Adipose tissue (tissue), 3 donors: ENCODE results near the gene THAP8. TPM values are rescaled to one million over a fixed set of nuclear protein-coding genes. Genes with fewer than 3 reads are reported as not detected.

ENCODE experiments used
- H3K27ac ChIP-seq: one replicate; pipeline ENCODE4 v1.5.1; 2013; ENCODE audit warnings: low read depth, low read length
- WGBS, 3 donors: extraction: QIAGEN DNeasy Blood & Tissue Kit; methylation state at CpG; one replicate each; pipeline ENCODE4 v1.1.7; 2013; 5-methylcytosine and 5-hydroxymethylcytosine counted together
- polyA plus RNA-seq, 3 donors: library from polyadenylated mRNA; stranded (reverse); fragments of 200-250 nt; gene quantifications; one replicate each; pipeline ENCODE4 v1.2.3, GENCODE V29; 2013
- donor health status: healthy with polysubstance abuse.
- donor health status: Bipolar disorder and iron deficiency.
- donor health status: healthy.

The THAP8 gene
- polyA plus RNA-seq, 3 donors, result 3.5 to 7.1 (median 5.2) TPM

DNA sequence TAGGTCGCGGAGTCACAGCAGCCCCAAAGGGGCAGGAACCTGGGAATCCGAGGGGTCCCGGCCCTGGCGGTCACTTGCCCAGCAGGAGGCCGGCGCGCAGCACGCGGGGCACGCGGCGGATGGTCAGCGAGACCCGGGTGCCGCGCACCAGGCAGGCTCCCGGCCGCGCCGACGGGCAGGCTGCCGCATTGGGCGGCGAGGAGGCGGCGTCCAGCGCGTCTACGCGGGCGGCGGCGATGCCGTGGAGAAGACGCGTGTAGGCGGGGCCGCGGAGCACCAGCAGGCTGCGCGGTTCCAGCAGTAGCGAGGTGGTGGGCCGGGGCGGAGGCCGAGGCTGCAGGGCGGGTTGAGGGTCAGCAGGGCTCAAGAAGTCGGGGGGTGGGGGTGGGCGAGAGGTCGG, 44.9 kb downstream of the THAP8 start:
- WGBS, 3 donors, result 1% methylated on average over 48 to 50 of the region's 50 CpGs
- H3K27ac ChIP-seq, result no peak overlapping the region

DNA sequence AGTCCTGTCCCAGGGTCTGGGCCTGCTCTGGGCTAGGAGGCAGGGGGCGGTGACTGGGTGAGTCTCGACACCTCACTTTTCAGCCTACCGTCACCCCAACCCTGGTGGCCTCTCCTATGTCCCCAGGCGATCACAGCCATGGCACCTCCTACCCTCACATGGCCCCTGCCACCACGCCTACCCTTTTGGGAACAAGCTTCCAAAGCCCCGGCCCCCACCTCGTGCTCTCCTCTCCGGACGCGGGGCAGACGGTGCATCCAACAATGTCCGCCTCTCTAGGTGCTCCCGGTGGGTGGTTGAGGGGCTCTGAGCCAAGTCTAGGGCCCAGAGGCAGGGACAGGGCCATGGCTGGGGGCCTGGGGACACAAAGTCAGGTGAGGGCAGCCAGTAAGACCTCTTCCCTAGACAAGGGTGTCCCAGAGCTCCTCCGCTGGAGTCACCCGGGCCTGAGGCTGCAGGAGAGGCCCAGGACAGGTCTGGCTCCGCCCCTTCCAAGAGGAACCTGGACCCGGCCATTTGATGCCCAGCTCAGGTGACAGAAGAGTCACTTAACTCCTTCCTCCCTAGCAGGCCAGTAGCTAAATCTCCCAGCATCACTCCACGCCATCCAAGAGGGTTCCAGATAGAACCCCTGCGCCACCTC, 45.6 kb downstream of the THAP8 start, which contains the start of gene SYNE4:
Gene SYNE4 (minus strand): TSS at position 478 of the 643 bp plus-strand sequence. CDS start 132 bp downstream, at position 346.
- H3K27ac ChIP-seq, result no peak within 1 kb of the TSS
- WGBS, 3 donors, result 25 to 67% (median 60%) methylated on average over 19 of the region's 19 CpGs

DNA sequence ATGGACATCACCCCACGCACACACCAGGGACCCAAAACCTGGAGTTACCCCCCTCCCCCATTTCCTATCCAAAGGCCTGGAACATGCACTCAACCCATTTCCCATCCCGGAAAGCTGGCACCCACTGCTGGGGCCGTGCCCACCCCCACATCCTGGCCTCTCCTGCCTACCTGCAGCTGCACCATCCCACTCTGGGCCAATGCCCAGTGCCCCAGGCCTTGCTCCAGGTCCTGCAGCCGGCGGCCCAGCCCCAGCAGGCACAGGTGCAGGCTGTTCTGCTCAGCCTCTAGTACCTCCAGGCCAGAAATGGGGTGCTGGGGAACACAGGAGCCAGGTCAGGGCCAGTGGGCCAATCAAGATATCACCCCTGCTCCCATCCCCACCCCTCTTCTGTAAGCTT, 47.1 kb downstream of the THAP8 start:
- H3K27ac ChIP-seq, result no peak overlapping the region
- WGBS, 3 donors, result 60 to 88% (median 86%) methylated on average over 3 to 5 of the region's 5 CpGs

DNA sequence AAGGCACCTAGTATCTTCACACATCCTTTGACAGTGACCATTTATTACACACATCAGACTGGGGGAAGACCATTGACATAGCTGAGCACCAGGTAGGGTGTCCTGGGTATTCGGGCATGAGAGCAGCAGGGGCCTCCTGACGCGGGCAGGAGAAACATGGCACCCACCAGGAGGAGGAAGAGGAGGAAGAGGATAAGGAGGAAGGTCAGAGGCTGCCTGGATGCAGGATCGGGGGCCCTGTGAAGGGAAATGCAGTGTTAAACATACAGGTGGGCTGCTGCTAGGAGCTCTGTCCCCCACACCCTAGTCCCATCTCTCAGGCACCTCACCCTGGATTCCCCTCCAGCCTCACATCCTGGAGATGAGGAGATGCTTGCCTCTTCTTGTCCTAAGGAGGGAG, 50.8 kb downstream of the THAP8 start:
- H3K27ac ChIP-seq, result no peak overlapping the region
- WGBS, 3 donors, result 91 to 97% (median 95%) methylated on average over 4 of the region's 4 CpGs

DNA sequence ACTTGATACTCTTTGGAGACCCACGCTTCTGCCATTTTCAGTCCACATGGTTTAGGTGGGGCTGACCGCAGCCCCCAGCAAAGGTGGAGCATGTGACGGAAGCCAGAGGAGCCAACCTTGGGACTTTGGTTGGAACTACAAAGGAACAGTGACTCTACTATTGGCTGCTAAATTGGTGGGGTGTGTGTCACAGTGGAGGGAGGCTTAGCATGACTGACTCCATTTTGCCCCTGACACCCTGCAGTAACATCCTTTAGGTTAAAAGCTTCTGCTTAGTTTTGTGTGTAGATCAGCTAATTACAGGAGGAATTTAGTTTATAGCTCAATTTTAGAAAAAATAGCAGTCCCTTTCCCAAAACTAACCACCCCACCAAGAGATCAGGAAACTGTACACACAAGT, 52.5 kb downstream of the THAP8 start:
- no peak overlapping the region for H3K27ac ChIP-seq
- WGBS, 3 donors, result 93 to 97% (median 93%) methylated on average over 3 of the region's 3 CpGs

GRCh38 chr19:35996777-35997176, 57.3 kb downstream of the THAP8 start:
- no peak overlapping the region for H3K27ac ChIP-seq
- 88 to 94% (median 88%) methylated on average over 8 of the region's 8 CpGs for WGBS, 3 donors

- peak within 1 kb of the TSS; percentile 65 for H3K27ac ChIP-seq
- WGBS, 3 donors, result 0 to 1% (median 1%) methylated on average over 96 to 97 of the region's 97 CpGs
Observed at GRCh38 chr19:35995048-35995993, 58.8 kb downstream of the THAP8 start, which contains the start of gene SDHAF1. Gene SDHAF1 (plus strand): TSS chr19:35995188. CDS start chr19:35995275, 87 bp downstream.

DNA sequence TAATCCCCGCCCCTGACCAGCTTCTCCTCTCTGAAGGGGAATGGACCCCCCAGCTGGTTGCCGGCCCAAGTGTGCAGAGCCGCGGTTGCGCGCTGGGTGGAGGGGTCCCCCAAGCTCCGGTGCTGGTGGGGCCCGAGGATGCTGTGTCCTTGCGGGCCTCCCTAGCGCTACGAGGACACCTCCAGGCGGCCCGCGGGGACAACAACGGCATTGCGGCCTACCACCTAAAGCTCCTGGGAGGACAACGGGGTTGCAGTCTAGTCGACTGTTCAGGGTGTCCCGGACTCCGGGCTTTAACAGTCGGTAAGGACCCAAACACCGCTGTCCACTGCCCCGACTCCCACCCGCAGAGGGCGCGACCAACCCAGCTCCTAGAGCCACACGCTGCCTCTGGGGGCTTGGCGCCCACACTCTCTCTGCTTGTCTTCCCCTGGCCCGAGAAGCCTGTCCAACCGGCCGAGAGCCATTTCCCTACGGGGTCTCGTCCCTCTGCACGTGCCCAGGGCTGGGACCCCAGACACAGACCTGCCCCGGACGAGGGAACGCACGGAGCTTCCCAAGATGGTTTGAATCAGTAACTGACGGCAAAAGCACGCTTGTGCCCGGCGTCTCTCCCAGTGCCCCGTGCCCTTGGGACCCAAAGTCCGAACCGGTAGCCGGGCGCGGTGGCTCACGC, 60.0 kb downstream of the THAP8 start:
- H3K27ac ChIP-seq, result no peak overlapping the region
- 31 to 40% (median 34%) methylated on average over 48 to 49 of the region's 49 CpGs for WGBS, 3 donors

- 86 to 93% (median 92%) methylated on average over 8 of the region's 8 CpGs for WGBS, 3 donors
- no peak overlapping the region for H3K27ac ChIP-seq
Observed at GRCh38 chr19:35992907-35993765, 60.9 kb downstream of the THAP8 start.

- WGBS, 3 donors, result 82 to 86% (median 83%) methylated on average over 7 of the region's 7 CpGs
Observed at GRCh38 chr19:35991731-35992450, 62.2 kb downstream of the THAP8 start.

DNA sequence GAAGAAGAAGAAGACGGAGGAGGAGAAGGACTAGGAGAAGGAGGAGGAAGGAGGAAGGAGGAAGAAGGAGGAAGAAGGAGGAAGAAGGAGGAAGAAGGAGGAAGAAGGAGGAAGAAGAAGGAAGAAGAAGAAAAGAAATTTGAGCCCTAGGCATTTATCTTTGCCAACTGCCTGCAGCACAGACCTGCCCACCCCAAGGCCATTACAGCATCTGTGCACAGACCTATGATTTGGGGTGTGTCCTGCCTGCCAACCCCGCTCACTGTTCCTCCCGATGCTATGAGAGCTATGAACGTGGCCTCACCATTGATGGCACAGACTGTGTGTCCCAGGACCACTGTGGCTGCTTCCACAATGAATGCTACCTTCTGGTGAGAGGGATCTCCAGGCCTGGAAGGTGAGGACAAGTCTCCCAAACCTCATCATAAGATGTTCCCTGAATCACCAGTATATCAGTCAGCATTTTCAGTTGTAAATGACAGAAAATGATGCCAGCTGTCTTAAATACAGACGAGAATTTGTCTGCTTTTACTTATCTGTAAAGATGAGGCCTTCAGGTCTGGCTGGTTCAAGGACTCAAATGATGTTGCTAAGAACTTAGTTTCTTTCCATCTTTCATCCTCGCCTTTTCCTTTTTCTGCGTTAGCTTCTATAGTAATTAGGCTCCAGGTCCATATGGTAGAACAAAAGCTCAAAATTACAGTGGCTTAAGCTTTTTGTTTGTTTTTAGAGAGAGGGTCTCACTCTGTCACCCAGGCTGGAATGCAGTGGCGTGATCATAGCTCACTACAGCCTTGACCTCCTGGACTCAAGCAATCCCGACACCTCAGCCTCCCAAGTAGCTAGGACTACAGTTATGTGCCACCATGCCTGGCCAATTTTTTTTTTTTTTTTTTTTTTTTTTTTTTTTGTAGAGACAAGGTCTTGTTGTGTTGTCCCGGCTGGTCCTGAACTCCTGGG, 63.0 kb downstream of the THAP8 start:
- 82 to 84% (median 84%) methylated on average over 10 of the region's 10 CpGs for WGBS, 3 donors

More at GRCh38 chr19:35991731-35992450, 62.2 kb downstream of the THAP8 start:
- no peak overlapping the region for H3K27ac ChIP-seq

DNA sequence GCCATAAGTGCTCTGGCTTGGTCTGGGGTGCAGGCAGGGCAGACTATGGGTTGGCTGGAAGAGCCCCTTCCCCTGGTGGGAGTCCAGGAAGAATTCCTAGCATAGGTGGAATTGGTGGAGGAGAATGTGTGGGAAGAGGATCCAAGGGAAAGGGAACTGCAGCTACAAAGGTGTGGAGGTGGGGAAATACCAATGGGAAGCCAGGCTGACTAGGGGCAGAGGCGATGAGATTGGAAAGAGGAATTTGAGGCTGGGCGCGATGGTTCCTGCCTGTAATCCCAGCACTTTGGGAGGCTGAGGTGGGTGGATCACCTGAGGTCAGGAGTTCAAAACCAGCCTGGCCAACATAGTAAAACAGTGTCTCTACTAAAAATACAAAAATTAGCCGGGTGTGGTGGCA, 63.9 kb downstream of the THAP8 start:
- WGBS, 3 donors, result 85 to 99% (median 87%) methylated on average over 4 of the region's 4 CpGs
- H3K27ac ChIP-seq, result no peak overlapping the region

More for the DNA sequence above, 63.0 kb downstream of the THAP8 start:
- H3K27ac ChIP-seq, result no peak overlapping the region

GRCh38 chr19:35988824-35989223, 65.3 kb downstream of the THAP8 start:
- WGBS, 3 donors, result 86 to 92% (median 90%) methylated on average over 3 of the region's 3 CpGs

DNA sequence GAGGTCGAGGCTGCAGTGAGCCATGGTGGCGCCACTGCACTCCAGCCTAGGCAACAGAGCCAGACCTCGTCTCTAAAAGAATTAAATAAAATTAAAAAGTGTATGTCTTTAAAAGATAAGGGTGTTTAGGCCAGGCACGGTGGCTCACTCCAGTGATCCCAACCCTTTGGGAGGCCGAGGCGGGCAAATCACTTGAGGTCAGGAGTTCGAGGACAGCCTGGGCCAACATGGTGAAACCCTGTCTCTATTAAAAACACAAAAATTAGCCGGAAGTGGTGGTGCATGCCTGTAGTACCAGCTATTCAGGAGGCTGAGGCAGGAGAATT, 66.6 kb downstream of the THAP8 start:
- no peak overlapping the region for H3K27ac ChIP-seq
- 30 to 35% (median 32%) methylated on average over 8 of the region's 8 CpGs for WGBS, 3 donors

More at GRCh38 chr19:35988824-35989223, 65.3 kb downstream of the THAP8 start:
- no peak overlapping the region for H3K27ac ChIP-seq

DNA sequence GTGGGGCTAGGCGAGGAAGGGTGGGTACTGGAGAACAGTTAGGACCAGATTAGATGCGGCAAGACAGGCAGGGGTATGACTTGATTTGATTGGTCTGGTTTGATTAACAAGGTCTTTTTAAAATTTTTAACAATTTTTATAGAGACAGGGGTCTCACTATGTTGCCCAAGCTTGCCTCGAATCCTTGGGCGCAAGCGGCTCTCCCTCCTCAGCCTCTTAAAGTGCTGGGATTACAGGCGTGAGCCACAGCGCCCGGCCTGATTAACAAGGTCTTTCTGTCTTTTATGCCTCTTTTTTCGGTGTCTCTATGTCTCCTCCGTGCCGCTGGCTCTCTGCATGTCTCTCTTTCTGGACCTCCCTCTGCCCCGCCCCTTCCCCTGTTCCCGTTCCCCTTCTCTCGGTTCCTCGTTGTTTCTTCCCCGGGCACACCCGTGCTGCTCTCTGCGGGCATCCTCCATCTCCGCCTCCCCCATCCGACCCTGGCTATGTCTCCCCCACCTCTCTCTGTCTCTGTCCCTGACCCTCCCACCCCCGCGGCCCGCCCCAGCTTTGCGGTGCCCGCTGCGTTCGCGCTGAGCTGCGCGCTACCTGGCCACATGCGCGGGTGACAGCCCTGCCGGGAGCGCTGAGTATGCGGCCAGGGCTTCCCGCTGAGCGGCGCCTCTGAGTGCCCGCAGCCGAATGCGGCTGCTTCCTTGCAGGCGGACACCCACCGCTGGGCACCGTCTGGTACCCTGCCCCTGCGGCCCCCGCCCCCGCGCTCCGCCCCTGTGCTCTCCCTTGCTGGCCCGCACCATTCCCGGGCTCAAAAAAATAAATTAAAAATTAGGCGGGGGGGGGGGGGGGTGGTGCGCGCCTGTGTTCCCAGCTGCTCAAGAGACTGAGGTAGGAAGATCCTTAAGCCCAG, 67.2 kb downstream of the THAP8 start:
- 8 to 10% (median 9%) methylated on average over 45 to 54 of the region's 54 CpGs for WGBS, 3 donors

More for the DNA sequence above, 67.2 kb downstream of the THAP8 start:
- H3K27ac ChIP-seq, result no peak overlapping the region
